GM12872 (cell line): ENCODE results near the gene ISG20.

ENCODE experiments used
- CTCF ChIP-seq: IDR thresholded peaks from 3 replicates; pipeline ENCODE4 v1.5.1; 2011; ENCODE audit warnings: low read depth, mild to moderate bottlenecking, low read length, moderate library complexity; ENCODE audit not compliant: insufficient read depth

Gene ISG20

DNA sequence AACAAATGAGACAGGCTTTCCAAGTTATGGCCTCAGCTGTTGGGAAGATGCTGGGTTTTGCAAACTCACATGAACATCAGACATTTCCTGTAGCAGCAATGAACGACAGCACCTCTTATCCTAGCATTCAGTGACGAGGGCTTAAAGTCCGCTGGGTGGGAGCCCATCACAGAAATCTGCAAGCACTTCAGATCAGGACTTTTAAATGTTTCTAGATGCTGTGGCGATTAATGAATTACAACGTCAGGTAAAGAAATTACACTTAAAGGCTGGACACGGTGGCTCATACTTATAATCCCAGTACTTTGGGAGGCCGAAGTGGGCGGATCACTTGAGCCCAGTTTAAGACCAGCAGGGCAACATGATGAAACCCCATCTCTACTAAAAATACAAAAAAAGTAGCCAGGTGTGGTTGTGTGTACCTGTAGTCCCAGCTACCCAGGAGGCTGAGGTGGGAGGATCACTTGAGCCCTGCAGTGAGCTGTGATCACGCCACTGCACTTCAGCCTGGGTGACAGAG is 13.8 kb upstream of the ISG20 start:
- TF ChIP-seq CTCF: no peak

- TF ChIP-seq CTCF: no peak
Measured at GRCh38 chr15:88625943-88626741, 12.7 kb upstream of the ISG20 start.

DNA sequence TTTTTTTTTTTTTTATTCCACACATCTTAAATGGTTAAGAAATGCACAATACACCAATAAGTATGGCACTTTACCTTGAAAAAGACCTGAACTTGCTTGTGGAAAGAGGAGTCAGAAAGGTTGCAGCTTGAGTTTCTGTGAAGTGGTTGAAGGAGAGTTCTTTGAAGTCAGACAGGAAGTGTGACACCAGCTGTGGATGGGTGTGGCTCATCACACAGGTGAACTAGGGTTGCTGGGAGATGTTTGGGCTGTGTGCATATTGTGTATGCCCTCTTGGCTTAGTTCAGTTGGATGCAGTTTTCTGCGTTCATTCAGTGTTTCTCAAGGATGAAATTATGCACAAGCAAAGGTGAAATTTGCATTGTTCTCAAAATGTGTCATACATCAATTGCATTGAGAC is 11.4 kb upstream of the ISG20 start:
- TF ChIP-seq CTCF: no peak

GRCh38 chr15:88628018-88628654 is 10.7 kb upstream of the ISG20 start:
- no peak for TF ChIP-seq CTCF

DNA sequence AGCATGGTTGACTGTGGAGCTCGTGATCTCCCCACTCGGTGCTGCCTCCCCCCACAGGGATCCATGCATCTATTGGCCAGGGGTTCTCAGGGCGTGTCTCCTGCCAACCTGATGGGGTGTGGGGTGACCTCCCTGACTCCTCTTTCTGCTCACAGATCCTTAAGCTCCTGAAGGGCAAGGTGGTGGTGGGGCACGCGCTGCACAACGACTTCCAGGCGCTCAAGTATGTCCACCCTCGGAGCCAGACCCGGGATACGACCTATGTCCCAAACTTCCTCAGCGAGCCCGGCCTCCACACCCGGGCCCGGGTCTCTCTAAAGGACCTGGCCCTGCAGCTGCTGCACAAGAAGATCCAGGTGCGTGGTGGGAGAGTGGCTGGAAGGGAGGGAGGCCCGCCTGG is 9.7 kb upstream of the ISG20 start:
- no peak for TF ChIP-seq CTCF

DNA sequence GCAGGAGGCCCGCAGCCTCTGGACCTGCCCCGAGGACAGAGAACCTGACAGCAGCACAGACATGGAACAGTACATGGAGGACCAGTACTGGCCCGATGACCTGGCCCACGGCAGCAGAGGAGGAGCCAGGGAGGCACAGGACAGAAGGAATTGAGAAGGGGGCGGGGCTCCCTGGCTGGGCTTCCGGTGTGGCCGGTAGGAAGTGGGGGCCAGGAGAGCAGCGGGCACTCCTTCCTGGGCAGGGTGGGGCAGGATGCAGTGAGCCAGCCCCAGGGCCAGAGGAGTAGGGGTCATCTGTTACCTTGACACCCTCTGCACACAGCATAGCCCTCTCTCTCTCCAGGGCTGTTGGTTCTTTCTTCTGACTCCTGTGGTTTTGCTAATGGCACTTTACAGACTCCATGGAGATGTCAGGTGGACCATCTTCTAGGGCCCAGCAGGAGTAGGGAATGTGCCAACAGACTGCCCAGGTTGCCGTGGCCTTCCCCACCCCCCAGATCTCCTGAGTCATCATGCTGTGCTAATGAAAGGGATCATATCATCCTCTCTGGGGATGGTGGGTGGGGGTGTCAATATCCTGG is 8.6 kb upstream of the ISG20 start:
- no peak for TF ChIP-seq CTCF

DNA sequence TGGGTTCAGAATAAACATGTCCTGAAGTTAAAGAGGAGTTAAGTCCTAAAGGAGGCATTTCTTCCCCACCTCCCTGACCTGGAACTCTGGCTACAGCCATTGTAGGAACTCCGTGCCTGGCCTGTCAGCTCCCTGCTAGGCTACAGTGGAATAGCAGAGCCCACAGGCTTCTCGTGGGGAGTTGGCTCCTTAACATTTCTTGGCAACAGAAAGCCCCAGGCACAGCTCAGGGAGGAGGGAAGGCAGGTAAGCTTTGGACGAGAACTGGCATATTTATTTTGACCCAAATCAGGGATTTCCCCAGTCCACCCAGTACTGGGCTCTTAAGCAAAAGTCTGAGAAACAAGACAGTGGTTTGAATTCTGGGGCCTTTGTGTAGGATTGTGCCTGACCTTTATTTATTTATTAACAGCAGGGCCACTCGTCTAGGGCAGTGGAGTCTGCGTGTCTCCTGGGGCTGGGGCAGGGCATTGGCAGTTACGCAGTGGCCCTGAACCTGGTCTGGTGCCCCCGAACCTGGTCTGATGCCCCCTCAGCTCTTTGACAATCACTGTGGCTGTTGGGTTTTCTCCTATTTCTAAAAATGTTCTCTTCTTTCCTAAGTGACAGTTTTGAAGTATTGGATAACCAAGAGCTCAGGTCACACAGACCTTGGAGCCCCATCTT is 7.9 kb upstream of the ISG20 start:
- TF ChIP-seq CTCF: no peak
